NCI-H128 (cell line): ENCODE measurements around the gene CPE.

Experiments used
- DNase-seq: peaks from one replicate; lab custom pipeline; 2025; ENCODE audit not compliant: unreplicated experiment; lab: John Stamatoyannopoulos, UW

Gene CPE

GRCh38 chr4:165505958-165506837, 127.4 kb downstream of the CPE start:
- no peak for DNase-seq

- DNase-seq = no peak
These were observed 128.0 kb downstream of the CPE start for GRCh38 chr4:165506849-165507248.

GRCh38 chr4:165507381-165507780, 128.6 kb downstream of the CPE start:
- DNase-seq = no peak

- DNase-seq = no peak
These were observed 129.7 kb downstream of the CPE start for GRCh38 chr4:165508372-165509120.

- DNase-seq = no peak
These were observed 133.6 kb downstream of the CPE start for GRCh38 chr4:165512424-165512823.

- DNase-seq = no peak
These were observed 135.9 kb downstream of the CPE start for GRCh38 chr4:165514739-165515138.

GRCh38 chr4:165515201-165515600, 136.4 kb downstream of the CPE start:
- no peak for DNase-seq

- DNase-seq = no peak
These were observed 137.5 kb downstream of the CPE start for GRCh38 chr4:165516281-165516833.

- DNase-seq = no peak
These were observed 138.4 kb downstream of the CPE start for GRCh38 chr4:165517216-165517615.

- no peak for DNase-seq
These were observed 139.3 kb downstream of the CPE start for GRCh38 chr4:165518024-165518616.

GRCh38 chr4:165518686-165519085, 139.9 kb downstream of the CPE start:
- DNase-seq = no peak

GRCh38 chr4:165519591-165519990, 140.8 kb downstream of the CPE start:
- DNase-seq = no peak

- no peak for DNase-seq
These were observed 141.3 kb downstream of the CPE start for GRCh38 chr4:165520086-165520485.

- no peak for DNase-seq
These were observed 143.2 kb downstream of the CPE start for GRCh38 chr4:165522050-165522449.

GRCh38 chr4:165524532-165525190, 145.9 kb downstream of the CPE start:
- no peak for DNase-seq

- no peak for DNase-seq
These were observed 154.2 kb downstream of the CPE start for GRCh38 chr4:165532976-165533375.

- DNase-seq = no peak
These were observed 158.3 kb downstream of the CPE start for GRCh38 chr4:165537028-165537648.

- no peak for DNase-seq
These were observed 161.0 kb downstream of the CPE start for GRCh38 chr4:165539801-165540200.

- no peak for DNase-seq
These were observed 161.5 kb downstream of the CPE start for GRCh38 chr4:165540206-165540830.

GRCh38 chr4:165541851-165542459, 163.1 kb downstream of the CPE start:
- no peak for DNase-seq
